Endometrial microvascular endothelial cells (primary cell): ENCODE results near the gene TYRO3. TPM values are rescaled to one million over a fixed set of nuclear protein-coding genes. Genes with fewer than 3 reads are reported as not detected.
"Not testable (repeated sequence)": the region's sequence is repeated elsewhere in the genome, so short reads cannot be mapped to it uniquely, and the experiment has no call there.

Experiments used
- in situ Hi-C: cut with HindIII; loops from 2 replicates; pipeline ENCODE4 v1.10.0; 2017; ENCODE audit warnings: low sequenced_read_pairs, low pct_unique_long_range_greater_than_20kb; ENCODE audit errors: inconsistent ontology term
- total RNA-seq: library from RNA; depleted of rRNA; stranded (reverse); fragments of >200 nt; gene quantifications from one replicate; pipeline ENCODE4 v1.2.3, GENCODE V29; 2015; ENCODE audit errors: inconsistent ontology term

Gene TYRO3
- total RNA-seq, 1 donor from 2014 or later = 9.2 TPM

DNA sequence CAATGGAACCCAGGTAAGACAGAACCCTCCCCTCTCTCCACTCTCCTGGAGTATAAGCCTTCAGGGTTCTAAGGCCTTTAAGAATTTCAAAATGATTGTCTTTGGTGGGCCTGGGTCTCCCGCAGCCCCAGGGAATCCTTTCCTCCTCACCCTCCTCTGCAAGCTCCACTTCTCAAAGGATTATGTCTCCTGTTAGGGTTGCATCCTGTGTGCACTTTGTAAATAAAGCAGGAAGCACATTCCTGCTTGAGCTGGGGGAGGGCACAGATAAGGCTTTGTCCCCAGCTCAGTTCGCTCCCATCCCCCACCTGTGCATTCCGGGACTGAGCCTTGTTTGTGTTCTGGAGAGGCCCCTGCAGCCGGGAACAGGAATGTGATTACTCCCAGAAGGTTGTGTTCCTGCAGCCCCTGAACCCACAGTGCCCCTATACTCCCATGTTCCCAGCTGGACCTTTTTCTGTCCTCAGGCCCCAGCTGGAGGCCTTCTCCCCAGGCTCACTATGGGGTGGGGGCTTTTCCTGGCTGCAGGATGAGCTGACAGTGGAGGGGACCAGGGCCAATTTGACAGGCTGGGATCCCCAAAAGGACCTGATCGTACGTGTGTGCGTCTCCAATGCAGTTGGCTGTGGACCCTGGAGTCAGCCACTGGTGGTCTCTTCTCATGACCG lies 9.5 kb downstream of the TYRO3 start:
- in situ Hi-C loops = no loop called here

DNA sequence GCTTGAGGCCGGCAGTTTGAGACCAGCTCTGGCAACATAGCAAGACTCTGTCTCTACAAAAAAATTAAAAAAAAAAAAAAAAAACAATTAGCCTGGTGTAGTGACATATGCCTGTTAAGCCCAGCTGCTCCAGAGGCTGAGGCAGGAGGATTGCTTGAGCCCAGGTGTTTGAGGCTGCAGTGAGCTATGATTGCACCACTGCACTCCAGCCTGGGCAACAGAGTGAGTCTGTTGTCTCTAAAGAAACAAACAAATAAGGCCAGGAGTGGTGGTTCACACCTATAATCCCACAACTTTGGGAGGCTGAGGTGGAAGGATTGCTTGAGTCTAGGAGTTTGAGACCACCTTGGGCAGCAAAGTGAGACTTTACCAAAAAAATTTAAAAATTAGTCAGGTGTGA lies 10.2 kb downstream of the TYRO3 start:
- in situ Hi-C loops = not testable (repeated sequence)

DNA sequence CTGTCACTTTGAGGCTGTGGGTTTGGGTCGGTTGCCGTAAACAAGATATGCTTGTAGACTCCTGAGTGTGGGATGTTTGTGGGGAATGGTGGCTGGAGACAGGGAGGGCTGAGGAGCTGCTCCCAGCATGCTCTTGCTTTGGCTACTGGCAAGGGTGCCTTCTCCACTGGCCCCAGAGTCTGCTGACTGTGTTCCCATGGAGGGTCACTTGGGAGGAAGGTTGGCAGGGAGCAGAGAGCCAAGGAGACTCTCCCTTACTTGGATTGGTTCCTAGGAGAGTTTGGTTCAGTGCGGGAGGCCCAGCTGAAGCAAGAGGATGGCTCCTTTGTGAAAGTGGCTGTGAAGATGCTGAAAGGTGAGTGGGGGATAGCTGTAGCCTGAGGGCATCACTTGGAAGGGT lies 11.8 kb downstream of the TYRO3 start:
- in situ Hi-C loops = no loop called here

DNA sequence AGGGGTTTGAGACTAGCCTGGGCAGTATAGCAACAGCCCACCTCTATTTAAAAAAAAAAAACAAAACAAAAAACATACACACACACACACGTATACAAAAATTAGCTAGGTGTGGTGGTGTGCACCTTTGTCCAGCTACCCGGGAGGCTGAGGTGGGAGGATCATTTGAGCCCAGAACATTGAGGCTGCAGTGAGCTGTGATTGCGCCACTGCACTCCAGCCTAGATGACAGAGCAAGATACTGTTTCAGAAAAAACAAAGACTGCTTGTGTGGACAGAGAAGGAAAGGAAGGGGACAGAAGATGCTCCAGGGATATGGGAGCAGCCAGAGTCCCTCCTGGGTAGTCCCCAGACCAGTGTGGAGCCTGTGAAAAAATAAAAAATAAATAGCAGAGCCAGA lies 12.9 kb downstream of the TYRO3 start:
- in situ Hi-C loops = no loop called here

DNA sequence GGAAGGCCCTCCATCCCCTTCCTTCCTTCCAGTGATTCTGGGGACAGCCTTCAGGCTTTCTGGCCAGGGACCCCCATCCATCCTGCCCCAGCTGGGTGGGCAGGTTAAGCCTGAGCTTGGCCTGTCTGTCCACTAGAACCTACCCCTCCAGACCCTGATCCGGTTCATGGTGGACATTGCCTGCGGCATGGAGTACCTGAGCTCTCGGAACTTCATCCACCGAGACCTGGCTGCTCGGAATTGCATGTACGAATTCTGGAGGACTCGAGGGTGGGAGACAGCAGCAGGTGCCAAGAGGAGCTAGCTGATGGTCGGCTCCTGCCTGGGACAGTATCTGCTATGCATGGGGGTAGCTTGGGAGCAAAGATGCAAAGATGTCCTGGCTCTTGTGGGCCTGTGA lies 13.9 kb downstream of the TYRO3 start:
- in situ Hi-C loops = no loop called here

DNA sequence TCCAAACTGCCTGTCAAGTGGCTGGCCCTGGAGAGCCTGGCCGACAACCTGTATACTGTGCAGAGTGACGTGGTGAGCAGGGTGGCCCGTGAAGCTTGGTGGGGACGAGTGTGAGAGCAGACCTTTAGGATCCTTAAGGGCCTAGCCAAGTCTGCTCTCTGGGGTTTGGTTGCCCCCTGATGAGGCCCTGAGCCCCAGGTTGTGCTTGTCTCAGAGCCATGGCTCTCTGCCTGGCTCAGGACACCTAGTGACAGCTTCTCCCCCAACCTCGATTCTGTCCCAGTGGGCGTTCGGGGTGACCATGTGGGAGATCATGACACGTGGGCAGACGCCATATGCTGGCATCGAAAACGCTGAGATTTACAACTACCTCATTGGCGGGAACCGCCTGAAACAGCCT lies 14.4 kb downstream of the TYRO3 start:
- in situ Hi-C loops = no loop called here

DNA sequence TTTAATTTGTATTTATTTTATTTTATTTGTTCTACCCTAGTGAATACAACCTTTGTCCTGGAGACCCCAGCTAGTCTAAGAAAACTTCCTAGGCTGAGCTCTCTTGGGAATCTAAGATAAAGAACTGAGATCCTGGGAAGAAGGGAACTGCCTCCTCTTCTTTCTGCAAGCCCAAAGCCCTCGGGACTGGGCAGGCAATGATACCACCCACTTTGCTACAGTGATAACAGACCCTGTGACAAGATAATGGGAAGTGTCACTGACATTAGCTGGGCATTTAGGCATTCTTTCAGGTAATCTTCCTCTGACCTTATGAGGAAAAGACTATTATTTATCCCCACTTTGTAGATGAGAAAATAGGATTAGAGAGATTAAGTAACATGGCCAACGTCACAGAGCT lies 15.1 kb downstream of the TYRO3 start:
- in situ Hi-C loops = no loop called here

DNA sequence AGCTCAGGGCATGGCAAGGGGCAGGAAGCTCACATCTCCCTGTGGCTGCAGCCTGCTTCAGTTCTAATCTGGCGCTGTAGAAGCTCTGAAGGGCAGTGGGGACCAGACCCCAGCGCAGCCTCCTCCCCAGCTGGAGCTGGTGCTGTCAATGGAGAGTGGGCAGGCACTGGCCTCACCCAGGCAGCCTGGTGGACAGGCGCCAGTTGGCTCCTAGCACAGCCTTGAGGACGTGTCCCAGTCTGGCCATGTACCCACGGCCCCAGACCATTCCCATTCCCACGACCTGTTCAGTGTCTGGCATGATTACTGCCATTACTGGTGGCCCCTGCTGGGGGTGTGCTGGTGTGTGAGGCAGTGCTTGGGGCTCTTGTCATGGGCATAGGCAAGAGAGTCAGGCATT lies 16.3 kb downstream of the TYRO3 start:
- in situ Hi-C loops = no loop called here

DNA sequence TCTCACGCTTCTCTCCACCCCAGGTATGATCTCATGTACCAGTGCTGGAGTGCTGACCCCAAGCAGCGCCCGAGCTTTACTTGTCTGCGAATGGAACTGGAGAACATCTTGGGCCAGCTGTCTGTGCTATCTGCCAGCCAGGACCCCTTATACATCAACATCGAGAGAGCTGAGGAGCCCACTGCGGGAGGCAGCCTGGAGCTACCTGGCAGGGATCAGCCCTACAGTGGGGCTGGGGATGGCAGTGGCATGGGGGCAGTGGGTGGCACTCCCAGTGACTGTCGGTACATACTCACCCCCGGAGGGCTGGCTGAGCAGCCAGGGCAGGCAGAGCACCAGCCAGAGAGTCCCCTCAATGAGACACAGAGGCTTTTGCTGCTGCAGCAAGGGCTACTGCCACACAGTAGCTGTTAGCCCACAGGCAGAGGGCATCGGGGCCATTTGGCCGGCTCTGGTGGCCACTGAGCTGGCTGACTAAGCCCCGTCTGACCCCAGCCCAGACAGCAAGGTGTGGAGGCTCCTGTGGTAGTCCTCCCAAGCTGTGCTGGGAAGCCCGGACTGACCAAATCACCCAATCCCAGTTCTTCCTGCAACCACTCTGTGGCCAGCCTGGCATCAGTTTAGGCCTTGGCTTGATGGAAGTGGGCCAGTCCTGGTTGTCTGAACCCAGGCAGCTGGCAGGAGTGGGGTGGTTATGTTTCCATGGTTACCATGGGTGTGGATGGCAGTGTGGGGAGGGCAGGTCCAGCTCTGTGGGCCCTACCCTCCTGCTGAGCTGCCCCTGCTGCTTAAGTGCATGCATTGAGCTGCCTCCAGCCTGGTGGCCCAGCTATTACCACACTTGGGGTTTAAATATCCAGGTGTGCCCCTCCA lies 19.1 kb downstream of the TYRO3 start:
- in situ Hi-C loops = no loop called here

DNA sequence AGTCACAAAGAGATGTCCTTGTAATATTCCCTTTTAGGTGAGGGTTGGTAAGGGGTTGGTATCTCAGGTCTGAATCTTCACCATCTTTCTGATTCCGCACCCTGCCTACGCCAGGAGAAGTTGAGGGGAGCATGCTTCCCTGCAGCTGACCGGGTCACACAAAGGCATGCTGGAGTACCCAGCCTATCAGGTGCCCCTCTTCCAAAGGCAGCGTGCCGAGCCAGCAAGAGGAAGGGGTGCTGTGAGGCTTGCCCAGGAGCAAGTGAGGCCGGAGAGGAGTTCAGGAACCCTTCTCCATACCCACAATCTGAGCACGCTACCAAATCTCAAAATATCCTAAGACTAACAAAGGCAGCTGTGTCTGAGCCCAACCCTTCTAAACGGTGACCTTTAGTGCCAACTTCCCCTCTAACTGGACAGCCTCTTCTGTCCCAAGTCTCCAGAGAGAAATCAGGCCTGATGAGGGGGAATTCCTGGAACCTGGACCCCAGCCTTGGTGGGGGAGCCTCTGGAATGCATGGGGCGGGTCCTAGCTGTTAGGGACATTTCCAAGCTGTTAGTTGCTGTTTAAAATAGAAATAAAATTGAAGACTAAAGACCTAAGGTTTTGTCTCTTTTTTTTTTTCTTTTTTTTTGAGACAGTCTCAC lies 19.8 kb downstream of the TYRO3 start:
- in situ Hi-C loops = no loop called here

DNA sequence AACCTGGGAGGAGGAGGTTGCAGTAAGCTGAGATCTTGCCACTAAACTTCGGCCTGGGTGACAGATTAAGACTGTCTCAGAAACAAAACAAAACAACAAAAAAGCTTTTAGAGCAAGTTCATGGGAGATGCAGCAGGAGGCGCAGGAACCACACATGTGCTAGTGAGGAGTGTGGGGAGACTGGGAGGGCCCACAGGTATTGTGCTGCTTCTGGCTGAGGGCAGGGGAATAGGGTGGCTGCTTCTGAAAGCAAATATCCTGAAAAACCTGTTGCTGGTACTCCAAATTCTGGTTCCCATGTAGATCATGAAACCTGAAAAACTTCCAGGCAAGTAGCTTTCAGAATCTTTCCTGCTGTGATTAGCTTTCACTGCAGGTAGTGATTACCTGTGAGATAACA lies 22.1 kb downstream of the TYRO3 start:
- in situ Hi-C loops = no loop called here

DNA sequence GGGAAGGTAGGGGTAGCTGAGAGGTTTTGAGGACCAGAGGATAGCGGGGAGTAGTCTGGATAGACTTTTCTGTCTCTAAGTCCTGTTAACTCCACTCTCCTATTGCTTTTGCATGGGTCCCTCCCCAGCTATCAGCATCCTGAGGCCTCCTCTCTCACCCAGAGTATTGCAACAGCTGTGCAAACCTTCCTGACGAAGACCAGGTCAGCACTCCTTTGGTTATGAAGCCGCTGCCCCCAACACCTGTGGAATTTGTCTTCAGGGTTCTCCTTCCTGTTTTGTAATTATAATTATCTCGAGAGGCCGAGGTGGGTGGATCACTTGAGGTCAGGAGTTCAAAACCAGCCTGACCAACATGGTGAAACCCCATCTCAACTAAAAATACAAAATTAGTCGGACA lies 24.8 kb downstream of the TYRO3 start:
- in situ Hi-C loops = no loop called here

DNA sequence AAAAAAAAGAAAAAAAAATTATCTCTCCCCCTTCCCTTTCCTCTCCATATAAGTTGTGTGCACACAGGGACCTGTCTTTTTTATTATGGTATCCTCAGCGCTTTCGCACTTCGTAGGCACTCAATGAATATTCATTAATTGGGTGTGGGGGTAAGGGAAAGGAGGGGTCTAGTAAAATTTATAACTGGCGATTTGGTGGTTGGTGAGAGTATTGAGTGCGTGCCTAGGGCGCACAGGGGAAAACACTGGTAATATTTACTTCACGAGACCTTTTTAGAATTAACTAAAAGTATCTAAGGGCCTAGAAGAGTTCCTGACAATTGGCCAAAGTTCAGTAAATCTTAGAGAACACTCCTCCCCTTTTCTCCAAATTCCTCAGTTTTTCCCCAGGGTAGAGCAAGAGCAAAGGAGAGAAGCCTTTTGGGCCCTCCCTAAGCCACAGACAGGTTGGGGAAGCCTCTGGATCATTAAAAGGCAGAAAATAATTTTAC lies 25.7 kb downstream of the TYRO3 start:
- in situ Hi-C loops = no loop called here

DNA sequence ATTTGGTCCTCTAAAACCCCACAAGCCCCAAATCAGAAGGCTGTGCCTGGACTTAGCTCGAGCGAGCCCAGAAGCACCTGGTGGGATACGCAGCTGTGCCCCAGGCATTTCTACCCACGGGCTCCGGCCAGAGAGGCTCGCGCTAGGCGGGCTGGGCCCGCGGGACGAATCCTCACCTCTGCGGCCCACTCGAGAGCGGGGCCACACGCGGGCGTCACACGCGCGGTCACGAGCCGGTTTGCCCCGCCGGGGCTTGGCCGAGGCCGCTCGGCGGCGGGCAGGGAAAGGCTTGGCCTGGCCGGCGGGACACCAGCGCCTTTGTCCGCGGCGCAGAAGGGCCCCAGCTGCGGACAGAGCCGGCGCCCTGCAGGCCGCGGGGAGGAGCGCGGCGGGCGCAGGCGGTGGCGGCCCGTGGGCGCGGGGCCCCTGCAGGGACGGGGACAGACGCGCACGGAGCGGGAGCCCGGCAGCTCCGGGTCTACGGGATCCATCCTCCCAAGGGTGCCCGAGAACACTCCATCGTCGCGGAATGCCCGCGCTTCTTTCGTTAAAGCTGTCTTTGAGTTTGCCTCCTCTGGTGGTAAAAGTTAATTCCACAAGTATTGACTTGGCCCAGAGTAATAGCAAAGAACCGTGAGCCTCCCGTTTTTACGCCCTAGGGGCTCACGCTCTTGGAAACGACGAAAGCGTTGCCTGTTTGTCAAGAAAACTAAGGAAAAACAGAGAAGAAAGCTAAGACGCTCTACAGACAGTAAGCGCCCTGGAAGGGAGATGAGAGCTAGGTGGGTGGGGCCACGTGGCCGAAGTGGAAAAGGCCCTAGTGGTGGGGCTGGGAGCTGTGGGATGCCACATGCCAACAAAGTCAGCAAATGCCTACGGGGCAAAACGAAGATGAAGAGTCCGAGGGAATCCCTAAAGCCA lies 26.4 kb downstream of the TYRO3 start:
- in situ Hi-C loops = no loop called here

DNA sequence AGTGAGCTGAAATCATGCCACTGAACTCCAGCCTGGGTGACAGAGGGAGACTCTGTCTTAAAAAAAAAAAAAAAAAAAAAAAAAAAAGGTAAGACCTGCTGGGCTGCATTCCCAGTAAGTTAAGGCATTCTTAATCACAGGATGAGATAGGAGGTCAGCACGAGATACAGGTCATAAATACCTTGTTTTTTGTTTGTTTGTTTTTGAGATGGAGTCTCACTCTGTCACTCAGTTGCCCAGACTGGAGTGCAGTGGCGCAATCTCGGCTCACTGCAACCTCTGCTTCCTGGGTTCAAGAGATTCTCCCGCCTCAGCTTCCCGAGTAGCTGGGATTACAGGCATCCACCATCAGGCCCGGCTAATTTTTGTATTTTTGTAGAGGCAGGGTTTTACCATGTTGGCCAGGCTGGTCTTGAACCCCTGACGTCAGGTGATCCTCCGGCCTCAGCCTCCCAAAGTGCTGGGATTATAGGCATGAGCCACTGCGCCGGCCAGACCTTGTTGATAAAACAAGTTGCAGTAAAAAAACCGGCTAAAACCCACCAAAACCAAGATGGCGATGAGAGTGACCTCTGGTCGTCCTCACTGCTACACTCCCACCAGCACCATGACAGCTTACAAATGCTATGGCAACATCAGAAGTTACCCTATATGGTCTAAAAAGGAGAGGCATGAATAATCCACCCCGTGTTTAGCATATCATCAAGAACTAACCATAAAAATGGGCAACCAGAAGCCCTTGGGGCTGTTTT lies 27.7 kb downstream of the TYRO3 start:
- in situ Hi-C loops = not testable (repeated sequence)

DNA sequence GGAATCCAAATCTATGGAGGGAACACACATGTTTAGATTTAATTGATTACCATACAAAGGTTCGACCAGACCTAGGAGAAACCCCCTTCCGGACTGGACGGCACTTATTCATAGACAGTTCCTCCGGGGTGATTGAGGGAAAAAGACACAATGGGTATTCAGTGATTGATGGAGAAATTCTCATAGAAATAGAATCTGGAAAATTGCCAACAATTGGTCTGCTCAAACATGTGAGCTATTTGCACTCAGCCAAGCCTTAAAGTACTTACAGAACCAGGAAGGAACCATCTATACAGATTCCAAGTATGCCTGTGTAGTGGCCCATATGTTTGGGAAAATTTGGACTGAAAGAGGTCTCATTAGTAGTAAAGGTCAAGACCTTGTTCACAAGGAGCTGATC lies 30.0 kb downstream of the TYRO3 start:
- in situ Hi-C loops = not testable (repeated sequence)

DNA sequence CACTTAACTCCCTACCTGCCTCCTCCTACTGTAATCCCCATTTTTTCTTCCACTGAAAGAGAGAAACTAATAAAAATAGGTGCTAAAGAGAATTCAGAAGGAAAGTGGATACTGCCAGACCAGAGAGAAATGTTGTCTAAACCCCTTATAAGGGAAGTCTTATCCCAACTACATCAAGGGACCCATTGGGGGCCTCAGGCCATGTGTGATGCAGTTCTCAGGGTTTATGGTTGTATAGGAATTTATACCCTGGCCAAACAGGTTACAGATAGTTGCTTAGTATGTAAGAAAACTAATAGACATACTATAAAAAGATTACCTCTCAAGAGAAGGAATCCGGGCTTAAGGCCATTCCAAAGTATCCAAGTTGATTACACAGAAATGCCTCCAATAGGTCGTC lies 30.6 kb downstream of the TYRO3 start:
- in situ Hi-C loops = not testable (repeated sequence)

DNA sequence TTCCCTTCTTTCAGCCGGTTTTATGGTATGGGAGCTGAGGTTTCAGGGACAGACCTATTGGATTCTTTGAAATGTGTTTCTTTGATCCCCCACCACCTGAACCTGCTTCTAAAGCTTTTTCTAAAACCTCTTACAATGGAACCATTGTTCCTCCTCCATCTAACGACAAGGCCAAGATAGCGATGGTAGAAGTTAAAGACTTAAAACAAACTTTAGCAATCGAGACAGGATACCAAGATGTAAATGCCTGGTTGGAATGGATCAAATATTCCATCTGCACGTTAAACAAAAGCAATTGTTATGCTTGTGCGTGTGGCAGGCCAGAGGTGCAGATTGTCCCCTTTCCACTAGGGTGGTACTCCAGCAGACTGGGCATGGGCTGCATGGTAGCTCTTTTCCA lies 32.2 kb downstream of the TYRO3 start:
- in situ Hi-C loops = not testable (repeated sequence)
